ENCODE results near the gene HCRTR2.
"Not testable (repeated sequence)": the region's sequence is repeated elsewhere in the genome, so short reads cannot be mapped to it uniquely, and the experiment has no call there.

The HCRTR2 gene

DNA sequence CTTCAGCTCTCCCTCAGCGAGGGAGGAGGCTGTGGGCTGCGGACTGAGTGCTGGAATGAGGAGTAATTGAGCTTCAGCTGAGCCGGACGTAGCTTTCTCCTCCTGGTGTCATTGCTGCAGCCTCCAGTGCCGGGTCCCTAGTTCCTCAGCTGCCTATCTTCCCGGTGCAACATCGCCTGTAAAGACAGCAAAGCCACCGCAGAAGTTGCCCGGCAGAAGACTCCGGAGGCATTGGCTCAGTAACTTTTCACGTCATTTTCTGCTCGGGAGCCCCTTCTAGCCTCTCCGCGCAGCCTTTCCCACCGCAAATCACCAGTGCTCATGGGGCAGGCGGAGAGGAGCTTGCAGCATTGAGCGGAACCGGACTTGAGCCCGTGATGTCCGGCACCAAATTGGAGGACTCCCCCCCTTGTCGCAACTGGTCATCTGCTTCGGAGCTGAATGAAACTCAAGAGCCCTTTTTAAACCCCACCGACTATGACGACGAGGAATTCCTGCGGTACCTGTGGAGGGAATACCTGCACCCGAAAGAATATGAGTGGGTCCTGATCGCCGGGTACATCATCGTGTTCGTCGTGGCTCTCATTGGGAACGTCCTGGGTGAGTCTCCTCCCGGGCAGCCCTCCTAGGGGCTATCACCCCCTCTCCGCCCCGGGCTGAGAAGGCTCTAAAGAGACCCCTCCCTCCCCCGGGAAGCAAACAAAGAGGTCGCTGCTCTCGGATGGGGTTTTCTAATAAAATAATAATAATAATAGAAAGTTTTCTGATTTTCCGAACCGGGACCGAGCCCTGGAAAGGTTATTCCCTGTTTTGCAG is at the start of gene HCRTR2:
HCRTR2 (plus strand) TSS at position 305 of the 816 bp plus-strand sequence; CDS start at position 378, 73 bp downstream.
- DNase-seq, result no peak

GRCh38 chr6:55130806-55131324 is 43.5 kb upstream of the HCRTR2 start:
- no peak for DNase-seq

DNA sequence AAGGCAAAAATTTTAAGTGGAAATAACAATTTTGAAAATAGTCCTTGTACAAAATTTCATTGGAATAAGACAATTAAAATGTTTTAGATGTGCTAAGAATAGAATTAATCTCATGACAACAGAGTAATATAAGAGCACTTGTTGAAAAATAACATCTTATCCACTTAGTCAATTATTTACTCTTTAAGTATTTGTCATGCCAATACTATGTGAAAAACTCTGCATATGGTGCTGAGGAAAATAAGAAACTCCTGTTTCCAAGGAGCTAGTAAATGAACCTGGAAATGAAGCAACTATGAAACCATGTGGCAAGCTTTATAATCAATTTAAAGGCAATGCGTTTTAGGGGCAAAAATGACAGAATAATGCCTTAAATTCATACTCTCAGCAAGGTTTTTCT is 42.7 kb upstream of the HCRTR2 start:
- no peak for DNase-seq

- DNase-seq, result no peak
These were observed 37.4 kb upstream of the HCRTR2 start for GRCh38 chr6:55136916-55137315.

- no peak for DNase-seq
These were observed 36.2 kb upstream of the HCRTR2 start for GRCh38 chr6:55137929-55138693.

- DNase-seq, result no peak
These were observed 32.7 kb upstream of the HCRTR2 start for GRCh38 chr6:55141611-55142010.

DNA sequence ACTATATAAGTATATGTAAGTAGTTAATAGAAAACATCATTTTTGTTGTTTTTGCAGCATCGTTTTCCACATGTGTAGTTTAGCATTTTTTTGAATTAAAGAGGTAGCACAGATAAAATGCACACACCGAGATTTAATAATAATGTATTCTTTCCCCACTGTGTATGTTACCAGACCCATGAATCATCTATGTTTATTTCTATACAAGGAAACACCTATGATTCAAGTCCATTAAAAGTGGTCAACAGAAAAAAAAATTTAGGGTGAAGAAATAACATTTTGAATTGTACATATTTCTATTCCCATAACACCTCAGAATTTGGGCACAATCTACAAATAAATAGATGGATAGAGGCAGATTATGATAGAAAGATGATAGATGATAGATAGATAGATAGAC is 31.7 kb upstream of the HCRTR2 start:
- DNase-seq, result no peak

- DNase-seq, result no peak
These were observed 21.0 kb upstream of the HCRTR2 start for GRCh38 chr6:55153284-55153683.

- DNase-seq, result not testable (repeated sequence)
These were observed 15.5 kb upstream of the HCRTR2 start for GRCh38 chr6:55158784-55159183.

- DNase-seq, result no peak
These were observed 6.5 kb upstream of the HCRTR2 start for GRCh38 chr6:55167860-55168259.

- DNase-seq, result no peak
These were observed 1.0 kb downstream of the HCRTR2 start for GRCh38 chr6:55175078-55176049.

DNA sequence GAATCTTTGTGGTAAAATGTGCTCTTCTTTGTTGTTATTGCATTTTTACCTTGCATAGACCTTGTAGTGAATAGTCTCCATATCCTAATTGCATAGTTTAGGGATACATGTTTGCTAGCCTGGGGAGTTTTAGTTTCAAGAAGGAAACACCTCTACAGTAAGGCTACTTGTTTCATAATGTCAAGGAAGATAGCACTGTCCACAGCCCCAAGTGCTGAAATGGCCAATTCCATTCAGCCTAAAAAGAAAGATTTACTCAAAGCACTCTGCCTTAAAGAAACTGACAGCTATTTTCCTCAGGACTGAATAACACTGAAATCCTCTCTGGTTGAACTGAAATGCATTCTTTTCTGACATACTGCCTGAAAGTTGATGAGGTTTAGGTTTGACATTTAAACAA is 2.6 kb downstream of the HCRTR2 start:
- DNase-seq, result no peak

DNA sequence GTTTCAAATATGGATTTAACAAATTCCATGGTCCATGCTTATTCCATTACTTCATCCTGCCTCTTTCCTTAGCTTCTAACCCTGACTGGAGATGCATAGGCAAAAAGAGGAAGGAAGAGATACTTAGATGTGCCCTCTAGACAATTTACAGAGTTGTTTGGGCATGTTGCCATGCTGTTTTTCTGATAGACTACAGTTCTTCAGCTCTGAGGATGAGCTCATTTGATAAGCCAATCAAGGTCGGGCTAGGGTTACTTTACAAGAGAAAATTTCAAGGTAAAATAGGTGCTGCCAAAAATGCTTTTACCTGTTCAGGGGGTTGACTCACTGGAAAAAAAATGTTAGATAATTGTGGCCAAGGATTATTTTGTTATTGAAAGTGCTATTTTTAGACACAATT is 5.9 kb downstream of the HCRTR2 start:
- no peak for DNase-seq

DNA sequence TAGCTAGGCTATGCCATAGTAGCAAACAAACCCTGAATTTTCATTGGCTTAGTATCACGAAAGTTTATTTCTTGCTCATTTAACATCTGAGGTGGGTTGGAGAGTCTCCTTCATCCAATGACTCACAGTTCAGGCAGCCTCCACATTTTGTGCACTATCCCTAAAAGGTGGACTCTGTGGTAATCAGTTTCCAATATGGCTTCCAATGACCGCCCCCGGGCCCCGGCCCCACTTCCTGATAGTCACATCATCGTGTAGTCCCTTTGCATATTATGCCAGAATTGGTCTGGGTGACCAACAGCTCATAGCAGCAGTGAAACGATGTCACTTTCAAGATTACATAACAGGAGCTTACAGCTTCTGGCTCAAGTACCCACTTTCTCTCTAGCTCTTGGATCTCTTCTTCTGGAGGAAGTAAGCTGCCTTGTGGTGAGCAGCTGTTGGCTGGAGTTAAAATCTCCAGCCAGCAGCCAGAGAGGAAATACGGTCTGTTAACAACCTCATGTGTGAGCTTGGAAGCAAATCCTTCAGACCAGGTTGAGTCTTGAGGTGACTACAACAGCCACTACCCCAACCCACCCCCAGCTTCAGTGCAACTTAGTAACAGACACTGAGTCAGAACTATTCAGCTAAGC is 7.8 kb downstream of the HCRTR2 start:
- DNase-seq, result no peak

DNA sequence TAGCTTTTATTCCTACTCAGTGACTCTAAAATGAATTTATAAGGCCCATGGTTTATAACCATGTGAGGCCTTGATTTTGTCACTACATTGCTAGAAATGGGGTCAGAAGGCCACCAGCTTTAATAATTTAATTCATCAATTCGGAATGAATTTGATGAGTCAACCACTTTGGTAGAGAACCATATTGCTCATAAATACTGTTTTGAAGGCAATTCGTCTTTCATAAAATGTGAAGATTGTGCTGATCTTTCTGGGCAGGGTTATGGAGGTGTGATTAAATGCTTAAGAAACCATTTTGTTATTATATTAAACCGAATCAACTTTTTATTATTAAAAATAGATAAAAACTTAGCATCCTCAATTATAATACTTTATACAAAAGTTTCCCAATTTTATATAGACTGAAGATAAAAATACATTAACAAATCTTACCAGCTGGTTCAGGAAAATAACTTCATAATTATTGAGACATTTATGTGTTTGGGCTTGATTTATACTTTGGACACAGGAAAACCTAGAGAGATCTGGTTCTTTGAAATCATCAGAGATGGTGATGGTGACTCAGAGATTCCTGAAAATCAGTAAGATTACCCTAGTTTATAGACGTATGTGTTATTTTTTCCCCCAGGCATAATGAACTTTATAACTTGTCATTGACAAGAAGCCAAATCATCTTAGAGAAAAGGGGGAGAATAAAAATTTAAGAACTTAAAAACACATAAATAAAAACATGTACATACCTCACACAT is 10.6 kb downstream of the HCRTR2 start:
- no peak for DNase-seq

- no peak for DNase-seq
These were observed 24.4 kb downstream of the HCRTR2 start for GRCh38 chr6:55198715-55199114.

GRCh38 chr6:55199239-55199638 is 24.9 kb downstream of the HCRTR2 start:
- DNase-seq, result no peak

- DNase-seq, result no peak
These were observed 34.5 kb downstream of the HCRTR2 start for GRCh38 chr6:55208478-55209458.

- no peak for DNase-seq
These were observed 36.6 kb downstream of the HCRTR2 start for GRCh38 chr6:55210952-55211351.

DNA sequence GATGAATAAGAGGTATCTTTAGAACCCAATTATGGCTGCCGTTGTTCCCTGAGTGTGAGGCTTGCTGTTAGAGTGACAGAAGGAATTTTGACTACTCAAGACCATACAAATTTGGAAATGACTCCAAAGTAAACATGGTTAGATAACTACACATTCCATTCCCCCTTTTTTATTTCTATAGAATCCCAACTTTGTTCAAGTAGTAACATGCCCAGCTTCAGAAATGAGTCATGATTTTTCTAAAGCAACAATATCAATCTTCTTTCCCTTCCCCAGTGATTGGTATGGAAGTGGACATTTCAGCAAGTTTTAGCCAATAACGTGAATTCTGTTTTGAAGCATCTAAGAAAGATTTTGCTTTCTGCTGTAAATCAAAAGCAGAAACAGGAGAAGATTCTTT is 37.8 kb downstream of the HCRTR2 start:
- no peak for DNase-seq
